Measurements from ENCODE around the gene BEST3.

GRCh38 chr12:69738351-69739286, 39.5 kb upstream of the BEST3 start, which contains the start of gene RAB3IP:
- no peak for TF ChIP-seq SP1 (IDR thresholded peaks at IDR 0.05)
- no peak for TF ChIP-seq FOXK2 (IDR thresholded peaks at IDR 0.05)
